CD4-positive, alpha-beta T cell treated with Interleukin-17A for 1 hour (primary cell): ENCODE results near the gene HSD11B2.

ENCODE experiments used
- DNase-seq: peaks from one replicate; pipeline ENCODE4 v3.0.0-alpha.2; 2020

HSD11B2 gene

DNA sequence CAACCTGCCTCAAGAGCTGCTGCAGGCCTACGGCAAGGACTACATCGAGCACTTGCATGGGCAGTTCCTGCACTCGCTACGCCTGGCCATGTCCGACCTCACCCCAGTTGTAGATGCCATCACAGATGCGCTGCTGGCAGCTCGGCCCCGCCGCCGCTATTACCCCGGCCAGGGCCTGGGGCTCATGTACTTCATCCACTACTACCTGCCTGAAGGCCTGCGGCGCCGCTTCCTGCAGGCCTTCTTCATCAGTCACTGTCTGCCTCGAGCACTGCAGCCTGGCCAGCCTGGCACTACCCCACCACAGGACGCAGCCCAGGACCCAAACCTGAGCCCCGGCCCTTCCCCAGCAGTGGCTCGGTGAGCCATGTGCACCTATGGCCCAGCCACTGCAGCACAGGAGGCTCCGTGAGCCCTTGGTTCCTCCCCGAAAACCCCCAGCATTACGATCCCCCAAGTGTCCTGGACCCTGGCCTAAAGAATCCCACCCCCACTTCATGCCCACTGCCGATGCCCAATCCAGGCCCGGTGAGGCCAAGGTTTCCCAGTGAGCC, 5.8 kb downstream of the HSD11B2 start:
- no peak for DNase-seq

DNA sequence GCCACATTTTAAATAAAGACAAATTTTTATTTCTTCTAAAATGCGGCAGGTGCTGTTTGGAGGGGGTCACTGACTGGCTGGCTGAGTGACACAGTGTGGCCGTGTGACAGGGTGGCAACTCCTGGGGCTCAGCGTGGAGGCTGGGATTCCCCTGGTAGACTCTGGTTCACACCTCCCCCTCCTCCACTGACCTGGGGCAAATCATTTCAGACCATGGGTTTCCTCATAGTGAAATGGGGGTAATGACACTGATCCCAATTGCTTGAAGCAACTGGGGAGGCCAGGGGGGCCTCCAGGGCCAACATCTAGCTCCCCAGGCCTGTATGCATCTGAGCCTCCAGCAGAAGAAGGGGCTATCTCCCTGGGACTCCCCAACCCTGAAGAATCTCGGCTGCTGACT, 6.6 kb downstream of the HSD11B2 start:
- DNase-seq = no peak

DNA sequence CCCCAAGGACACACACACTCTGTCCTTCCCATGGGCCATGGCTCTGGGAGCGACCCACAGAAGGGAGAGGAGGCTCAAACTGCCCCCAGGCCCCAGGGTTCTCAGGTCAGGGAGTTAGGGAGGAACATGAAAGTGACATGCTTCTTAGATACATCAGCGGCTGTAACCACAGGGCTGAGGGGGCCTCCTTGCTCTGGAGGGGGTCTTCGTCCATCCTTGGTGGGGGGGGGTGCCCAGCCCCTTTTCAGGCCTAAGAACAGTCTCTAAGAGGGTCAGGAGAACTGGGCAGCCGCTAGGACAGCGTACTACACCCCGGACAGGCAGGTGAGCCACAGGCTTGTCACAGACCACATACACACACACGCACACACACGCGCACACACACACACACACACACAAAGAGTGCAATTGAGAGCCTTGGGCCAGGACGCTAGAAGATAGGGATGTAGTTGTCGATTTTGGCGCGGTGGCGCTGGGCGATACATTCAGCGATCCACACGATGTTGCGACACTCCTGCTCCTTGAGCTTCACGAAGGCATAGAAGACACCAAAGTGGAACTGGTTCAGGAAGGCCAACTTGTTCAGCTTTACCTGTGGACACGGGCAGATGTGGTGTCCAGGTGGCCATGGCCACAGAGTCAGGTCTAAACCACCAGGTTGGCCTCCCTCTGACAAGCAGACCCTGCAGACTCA, 7.3 kb downstream of the HSD11B2 start:
- no peak for DNase-seq

DNA sequence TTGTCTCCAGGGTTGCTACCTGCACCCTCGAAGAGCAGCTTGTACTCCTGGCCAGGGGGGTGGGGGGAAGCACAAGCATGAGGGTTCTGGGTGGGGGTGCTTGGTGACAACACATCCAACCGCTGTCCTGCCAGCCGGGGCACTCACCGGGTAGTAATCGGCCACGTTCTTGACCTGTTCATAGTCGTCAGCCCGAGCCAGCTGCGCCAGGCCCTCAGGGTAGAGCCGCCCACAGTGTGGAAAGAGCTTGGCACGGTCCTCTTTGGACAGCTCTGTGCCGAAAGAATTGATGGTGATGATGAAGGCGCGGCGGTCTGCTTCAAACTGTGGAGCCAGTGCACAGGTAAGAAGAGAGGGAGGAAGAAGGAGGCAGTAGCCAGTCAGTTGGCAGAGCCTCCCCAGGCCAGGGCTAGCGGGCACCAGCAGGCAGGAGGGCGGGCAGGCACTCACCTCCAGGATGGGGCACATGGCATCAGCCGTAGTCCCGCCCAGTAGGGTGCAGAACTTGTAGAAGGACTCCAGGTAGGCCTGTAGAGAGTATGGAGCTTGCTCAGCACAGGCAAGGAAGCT, 8.0 kb downstream of the HSD11B2 start:
- DNase-seq = no peak

DNA sequence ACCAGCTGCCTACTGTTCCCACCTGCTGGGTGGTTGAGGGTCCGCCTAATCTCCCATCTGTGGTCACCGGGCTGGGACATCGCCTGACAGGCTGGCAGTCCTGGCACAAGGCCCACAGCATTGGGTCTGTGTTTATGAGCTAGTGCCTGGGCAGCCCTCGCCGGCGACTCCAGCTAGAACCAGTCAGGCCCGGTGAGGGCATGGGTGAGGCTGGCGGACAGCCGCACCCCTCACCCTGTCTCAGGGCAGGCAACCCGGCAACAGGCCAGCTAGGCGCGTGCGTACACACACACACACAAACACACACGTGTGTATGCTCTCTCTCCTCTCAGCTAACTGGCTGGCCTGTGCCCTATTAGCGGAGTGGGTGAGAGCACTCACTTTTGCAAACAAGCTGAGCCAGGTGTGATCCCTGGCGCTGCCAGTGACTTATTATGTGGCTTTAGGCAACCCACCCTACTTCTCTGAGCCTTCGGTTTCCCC, 10.4 kb downstream of the HSD11B2 start:
- no peak for DNase-seq

DNA sequence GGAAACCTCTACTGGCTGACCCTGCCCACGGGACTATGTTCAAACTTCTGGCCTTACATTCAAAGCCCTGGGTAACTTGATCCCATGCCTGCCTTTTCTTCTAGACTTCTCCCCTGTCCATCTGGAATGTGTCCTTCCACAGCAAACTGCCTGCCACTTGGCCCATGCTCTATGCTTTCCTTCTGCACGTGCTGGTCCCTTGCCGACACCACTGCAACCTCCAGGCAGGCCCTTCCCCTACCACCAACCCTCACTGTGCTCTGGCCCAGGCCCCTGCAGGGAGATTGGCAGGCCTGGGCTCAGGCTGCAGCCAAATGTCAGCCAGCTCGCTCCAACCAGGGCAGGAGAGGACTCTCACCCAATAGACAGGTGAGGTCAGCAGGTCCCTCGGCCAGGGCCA, 11.0 kb downstream of the HSD11B2 start:
- DNase-seq = no peak

DNA sequence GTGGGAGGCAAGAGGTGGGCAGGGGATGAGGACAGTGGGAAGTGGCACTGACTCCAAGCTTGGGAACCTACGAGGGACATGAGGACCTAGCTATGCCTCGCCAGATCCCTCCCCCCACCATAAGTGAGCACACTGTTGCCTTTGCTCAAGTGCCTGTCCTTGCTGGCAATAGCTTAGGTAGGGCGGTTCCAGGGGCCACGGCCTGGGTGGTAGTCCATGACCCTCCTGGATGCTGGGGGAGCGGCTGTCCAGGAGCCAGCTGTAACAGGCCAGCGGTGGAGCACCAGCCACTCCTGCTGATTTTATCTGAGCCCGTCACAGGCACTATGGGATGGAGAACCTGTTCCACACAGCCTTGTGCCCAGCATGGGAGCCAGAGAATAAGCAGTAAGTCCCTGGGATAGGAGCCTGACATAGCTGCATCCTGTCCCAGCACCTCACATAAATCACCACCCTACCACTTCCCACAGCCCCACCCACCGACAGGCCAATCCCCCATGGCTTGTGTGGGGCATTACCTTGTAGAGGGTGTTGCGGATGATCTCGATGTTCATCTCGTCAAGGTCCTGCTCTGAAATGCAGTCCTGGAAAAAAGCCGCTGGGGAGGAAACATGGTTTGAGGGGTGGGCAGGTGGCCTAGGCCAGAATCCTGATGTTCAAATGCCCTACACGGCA, 11.8 kb downstream of the HSD11B2 start:
- no peak for DNase-seq

DNA sequence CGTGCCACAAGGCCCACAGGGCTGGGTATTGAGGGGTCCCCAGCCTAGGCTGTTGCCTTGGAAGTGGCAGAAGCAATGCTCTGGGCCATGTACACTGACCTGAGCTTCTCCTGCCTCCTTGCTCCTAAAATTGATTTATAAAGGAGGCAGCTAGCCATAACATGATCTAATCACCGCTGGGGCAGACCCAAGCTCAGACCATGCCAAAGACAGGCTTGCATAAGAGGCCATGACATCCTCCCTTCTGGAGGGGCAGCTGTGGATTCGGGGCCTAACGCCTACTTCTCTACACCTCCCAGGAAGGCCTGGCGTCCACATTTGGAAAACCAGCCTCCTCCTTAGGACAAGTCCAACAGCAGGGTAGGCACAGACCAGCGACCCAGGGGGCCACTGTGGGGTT, 12.3 kb downstream of the HSD11B2 start:
- no peak for DNase-seq

DNA sequence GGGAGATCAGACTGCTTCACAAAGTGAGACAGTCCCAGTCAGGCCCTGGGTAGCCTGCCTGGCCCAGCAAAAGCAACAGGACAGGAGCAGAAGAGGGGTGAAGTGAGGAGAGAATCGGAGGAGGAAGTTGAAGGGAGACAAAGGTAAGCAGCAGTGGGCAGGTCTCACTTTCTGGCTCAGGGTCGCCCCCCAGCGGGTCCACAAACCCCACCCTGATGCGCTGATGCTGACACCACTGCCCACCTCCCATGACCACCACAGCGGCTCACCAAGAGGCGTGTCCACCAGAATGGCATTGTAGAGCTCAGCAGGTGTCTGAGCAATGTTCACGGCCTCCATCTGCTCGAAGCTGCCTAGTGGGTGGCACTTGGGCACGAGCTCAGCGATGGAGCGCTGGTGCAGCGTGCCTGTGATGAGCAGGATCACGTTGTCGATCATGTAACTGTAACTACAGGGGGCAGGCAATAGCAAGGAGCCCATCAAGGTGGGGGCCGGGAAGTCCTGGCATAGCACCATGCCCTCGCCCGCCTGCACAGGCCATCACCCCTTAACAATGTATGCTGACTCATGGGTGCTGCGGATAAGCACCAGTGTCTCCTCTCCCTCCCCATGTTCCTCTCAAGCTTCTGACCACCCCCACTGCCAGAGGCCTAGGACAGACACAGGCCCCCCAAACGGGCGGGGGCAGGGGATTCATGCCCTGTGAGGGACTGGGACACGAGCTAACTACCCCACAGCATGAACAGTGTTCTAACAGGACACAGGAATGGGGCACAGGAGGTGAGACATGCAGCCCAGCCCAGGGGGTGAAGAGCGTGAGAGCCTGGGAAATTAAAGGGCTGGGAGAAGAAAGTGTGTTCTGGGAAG, 13.6 kb downstream of the HSD11B2 start:
- DNase-seq = no peak

DNA sequence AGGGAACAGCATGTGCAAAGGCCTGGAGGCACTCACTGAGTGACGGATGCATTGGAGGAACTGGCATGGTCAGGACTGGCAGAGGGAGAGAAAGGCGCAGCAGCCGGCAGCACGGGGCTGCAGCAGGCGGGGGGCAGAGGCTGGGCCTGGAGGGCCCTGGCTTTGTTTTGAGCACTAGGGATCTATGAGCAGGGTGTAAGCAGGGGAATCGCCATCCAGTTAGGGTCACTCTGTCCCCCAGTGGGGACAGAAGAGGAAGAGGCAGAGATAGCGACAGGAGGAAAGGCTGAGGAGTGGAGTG, 14.2 kb downstream of the HSD11B2 start:
- no peak for DNase-seq

DNA sequence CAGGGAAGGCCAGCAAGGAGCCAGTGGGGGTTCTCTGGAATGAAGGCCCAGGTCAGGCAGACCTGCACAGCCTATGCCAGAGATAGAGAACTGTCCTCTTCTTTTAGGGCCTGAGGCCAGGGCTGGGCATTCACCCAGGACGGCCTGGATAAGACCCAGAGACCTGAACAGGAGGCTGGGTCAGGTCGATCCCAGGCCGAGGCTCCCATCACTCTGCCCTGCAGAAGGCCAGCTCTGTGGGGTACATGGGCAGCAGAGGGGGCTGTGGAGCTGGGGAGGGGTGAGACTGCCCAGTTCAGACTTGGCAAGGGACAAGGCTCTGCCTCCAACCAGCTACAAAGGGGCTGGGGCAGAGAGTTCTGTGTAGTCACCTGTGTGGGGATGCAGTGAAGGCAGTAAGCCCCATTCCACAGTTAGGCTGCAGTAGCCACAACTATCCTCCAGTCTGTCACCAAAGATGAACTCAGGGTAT, 14.6 kb downstream of the HSD11B2 start:
- no peak for DNase-seq

DNA sequence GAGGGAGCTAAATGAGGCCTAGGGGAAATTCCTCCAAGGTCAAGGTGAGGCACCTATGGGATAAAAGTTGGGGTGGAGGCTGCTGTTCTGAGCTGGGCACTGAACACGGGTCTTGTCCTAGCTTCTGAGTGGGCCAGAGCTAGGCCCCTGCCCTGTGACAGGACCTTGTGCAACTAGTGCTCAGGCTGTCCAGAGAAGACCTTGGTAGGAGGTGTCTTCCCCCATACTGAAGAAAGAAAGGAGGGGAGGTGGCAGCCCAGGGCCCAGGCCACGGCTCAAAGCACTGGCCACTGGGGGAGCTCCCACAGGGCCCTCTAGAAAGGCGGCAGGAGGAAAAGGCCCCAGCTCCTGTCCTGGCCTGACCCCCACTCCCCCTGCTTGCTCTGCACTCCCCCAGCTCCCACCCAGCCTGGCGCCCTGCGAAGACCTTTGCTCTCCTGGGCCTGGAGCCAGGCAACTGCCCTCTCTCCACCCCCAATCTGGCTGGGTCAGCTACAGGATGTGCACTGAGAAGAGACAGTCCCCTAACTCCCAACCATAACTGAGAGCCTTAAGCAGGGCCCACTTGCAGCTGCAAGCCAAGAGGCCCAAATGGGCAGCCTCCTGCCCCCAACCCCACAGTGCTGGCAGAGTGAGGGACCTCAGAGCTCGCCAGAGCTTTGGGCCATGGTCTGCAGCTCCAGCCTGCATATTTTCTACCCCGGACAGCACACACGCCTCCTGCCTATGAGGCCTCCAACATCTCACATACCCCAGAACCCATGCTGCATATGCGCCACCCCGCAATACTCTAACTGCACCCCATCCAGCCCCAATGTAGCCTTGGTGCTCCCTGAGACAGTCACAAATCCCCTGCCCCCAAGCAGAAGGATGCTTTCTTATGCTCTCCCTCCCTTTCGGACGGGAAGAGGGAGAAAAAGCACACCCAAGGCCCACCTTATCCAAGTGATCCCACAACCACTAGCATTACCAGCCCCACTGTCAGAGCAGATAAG, 15.3 kb downstream of the HSD11B2 start:
- no peak for DNase-seq

DNA sequence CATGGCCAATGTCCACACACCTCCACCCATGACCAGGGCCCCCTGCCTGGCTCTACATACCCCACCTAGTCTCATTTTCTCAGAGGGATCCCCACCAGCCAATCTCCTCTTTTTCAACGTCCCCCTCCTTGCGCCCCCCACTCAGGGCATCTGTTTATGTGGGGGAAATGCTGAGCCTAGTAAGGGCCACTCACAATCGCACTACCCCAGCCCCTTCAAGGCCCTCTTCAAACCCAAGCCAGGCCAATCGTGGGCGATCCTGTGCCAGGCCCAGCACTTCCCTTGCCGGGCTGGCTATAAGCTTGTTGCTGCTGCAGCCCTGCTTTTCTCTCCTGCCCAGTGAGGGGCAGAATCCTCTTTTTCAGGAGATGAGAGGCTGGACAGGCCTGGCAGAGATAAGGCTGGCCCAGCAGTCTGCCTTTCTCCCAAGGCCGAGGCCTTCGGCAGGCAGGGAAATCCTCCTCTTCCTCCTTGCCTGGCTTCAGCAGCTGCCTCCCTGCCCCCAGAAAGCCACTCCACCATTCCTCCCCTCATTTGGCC, 16.1 kb downstream of the HSD11B2 start:
- no peak for DNase-seq

DNA sequence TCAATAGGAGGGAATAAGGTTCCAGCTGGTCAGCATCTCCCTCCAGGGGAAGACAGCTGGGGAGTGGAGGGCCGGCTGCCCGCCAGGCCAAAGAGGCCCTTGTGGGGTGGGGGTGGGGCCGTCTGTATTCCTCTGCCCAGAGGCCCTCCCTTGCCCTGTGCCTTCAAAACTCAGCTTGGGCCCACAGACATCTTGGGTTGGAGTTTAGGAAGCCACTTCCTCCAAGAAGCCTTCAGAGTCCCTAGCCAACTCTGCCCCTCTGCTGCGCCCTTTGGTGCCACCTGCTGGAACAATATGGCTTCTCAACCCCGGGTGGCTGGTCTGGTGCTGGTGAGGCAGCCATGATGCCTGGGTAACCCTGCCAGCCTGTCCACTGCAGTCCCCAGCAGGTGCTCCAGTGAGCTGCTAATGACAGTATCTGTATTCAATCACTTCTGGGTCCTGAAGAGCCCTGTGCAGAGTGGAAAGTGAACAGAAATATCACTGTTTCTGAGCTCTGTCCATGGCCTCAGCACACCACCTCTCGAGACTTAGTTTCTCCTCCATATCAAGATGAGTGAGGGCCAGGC, 16.7 kb downstream of the HSD11B2 start:
- DNase-seq = peak; percentile 65

DNA sequence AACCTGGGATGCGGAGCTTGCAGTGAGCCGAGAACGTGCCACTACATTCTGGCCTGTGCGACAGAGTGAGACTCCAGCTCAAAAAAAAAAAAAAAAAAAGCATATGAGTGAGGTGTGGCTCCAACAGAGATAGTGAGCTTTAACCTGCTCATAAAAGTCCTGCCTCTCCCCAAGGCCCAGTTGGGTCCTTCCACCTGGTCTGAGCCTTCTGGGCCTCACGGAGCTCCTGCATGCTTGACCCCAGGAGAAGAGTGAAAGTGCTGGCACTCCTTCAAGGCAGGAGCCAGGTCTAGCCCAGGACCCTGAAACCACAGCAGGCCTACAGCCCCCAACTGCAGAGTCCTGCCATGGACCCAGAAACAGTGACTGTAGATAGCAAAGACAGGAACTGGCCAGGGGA, 17.7 kb downstream of the HSD11B2 start:
- DNase-seq = no peak

DNA sequence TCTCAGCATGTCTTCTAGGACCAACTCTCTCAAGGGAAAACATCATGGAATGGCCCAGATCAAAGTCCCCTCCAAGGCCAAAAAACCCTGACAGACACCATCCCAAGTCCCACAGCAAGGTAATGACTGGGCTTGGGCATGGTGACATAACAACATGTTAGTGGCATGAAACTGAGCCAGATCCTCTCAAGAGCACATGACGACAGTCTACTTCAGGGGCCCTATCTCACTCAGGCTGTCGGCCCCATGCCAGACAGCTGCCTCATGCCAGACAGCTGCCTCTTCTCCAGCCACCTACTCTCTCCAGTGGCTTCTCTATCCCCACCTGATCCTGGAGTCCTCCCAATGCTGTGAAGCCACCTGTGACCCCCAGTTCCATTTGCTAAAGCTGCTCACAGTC, 18.4 kb downstream of the HSD11B2 start:
- no peak for DNase-seq

DNA sequence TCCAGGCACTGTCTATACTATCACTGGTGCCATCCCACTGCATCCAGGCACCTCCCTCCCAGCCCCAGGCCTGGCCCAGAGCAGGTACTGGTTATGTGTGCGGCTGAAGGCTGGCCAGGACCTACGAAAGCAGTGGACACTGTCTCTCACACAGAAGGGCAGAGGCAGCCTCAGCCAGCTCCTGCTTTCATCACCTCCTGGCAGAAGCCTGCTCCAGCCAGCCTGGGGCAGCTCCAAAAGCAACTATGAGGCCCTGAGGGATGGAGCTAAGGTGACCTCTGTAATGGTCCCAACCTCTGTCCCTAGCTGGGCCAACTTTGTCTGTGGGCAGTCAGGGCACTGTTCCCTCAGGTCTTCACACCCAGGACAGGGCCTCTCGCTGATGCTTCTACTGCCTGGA, 18.8 kb downstream of the HSD11B2 start:
- DNase-seq = no peak

DNA sequence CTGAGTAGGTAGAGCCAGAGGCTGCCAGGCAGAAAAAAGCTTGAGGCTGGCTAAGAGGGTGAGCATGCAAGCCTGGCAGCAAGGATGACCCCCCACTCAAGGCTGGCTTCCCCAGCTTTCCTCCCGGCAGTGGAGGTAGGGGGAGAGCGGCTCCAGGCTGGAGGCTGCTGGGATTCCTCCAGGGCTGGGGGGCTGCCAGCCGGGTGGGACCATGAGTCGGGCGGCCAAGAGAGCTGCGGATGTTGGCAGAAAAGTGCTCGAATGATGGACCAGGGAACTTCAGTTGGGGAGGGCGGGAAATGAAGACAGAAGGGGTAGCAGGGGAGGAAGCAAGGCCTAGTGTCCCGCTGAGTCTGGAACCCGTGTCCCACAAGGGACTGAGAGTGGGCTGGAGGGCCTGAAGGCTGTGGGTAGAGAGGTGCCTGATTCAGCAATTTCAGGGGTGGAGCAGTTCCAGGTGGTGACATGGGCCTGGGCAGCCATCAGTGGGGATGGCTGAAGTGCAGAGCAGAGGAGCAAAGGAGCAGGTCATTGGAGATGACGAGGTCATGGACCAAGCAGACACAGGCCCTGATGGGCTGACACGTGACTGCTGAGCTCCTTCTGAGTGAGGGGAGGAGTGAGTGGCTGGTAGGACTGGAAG, 20.3 kb downstream of the HSD11B2 start:
- DNase-seq = no peak

DNA sequence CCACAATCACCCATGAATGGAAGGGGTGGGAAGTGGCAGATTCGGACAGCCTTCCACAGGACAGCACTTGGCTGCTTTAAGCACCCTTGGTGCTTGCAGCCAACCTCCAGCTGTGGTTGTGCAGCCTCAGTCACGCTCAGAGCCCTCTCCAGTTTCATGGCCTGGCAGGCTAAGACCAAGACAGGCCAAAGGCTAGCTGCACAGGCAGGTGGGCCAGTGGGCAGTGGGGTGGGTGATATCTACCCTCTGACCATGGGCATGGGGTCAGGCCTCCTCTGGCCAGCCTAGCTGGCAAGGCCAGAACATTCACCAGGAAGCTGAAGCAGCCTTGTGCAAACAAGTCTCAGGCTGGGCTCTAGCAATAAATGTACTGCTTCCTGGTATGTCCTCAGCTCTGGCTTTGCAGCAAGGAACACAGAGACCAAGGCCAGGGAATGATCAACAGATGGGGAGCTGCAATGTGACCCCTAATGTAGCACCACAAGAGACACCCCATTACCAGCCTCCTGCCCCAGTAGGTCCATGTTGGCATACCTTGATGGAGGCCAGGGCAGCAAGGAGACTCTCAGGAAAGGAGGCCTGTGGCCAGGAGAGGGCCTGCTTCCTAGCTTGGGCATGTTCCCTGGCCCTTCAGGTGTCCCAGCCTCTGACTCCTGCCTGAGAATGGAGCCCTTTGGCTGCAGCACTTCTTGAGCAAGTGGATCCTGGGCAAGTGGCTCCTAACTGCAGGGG, 20.9 kb downstream of the HSD11B2 start:
- DNase-seq = no peak

DNA sequence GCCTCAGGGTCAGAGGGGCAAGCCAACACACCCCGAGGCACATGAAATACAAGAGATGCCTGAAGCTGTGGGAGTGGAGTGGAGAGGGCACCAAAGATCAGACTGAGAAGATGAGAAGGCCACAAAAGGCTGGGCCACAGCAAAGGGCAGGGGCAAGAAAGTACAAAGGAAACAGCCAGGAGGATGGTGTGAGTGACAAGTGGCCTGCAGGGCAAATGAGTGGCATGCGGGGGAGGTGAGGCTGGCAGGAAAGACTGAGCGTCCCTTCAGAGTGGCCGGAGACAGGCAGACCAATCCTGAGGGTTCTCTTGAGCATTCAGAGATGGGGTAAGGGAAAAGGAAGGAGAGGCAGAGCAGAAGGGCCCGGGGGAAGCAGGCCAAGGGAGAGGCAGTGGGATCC, 23.2 kb downstream of the HSD11B2 start:
- DNase-seq = no peak
